NB4 (cell line): Measurements from ENCODE around the gene PLA2G4A.

ENCODE experiments used
- DNase-seq: peaks from one replicate; pipeline ENCODE4 v3.0.0; 2010; ENCODE audit warnings: low read depth
- H3K4me3 ChIP-seq: one replicate; pipeline ENCODE4 v1.5.1; 2011; ENCODE audit warnings: mild to moderate bottlenecking, low read depth, low read length, moderate library complexity
- MYC ChIP-seq: IDR thresholded peaks from 2 replicates; pipeline ENCODE4 v1.6.1; 2011; ENCODE audit warnings: low read depth, low read length
- POLR2A ChIP-seq: IDR thresholded peaks from 2 replicates; pipeline ENCODE4 v1.6.1; 2011; ENCODE audit warnings: mild to moderate bottlenecking; ENCODE audit not compliant: insufficient read length; ENCODE audit errors: extremely low read depth
- TF ChIP-seq, protein P1 (sequence below): IDR thresholded peaks from one replicate; pipeline ENCODE4 v1.5.1; 2012; ENCODE audit warnings: low read depth, low read length
- TF ChIP-seq, protein P2 (sequence below): IDR thresholded peaks from 2 replicates; pipeline ENCODE4 v1.6.1; 2011; ENCODE audit warnings: low read depth, low read length

PLA2G4A gene

DNA sequence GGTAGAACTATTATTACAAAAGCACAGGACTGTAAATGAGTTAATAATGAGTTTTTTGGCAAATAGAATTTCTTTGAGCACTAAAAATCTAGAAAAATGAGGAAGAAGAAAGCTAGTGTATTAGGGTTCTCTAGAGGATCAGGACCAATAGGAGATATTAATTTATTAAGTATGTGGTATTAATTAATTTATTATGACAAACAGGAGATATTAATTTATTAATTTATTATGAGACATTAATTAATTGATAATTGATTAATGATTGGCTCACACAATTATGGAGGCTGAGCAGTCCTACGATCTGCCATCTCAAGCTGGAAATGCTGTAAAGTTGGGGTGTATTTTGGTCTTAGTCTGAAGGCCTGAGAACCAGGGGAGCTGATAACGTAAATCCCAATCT lies 31.2 kb downstream of the PLA2G4A start:
- DNase-seq = no peak
- H3K4me3 ChIP-seq = no peak overlapping the region
- TF ChIP-seq, protein P1, sequence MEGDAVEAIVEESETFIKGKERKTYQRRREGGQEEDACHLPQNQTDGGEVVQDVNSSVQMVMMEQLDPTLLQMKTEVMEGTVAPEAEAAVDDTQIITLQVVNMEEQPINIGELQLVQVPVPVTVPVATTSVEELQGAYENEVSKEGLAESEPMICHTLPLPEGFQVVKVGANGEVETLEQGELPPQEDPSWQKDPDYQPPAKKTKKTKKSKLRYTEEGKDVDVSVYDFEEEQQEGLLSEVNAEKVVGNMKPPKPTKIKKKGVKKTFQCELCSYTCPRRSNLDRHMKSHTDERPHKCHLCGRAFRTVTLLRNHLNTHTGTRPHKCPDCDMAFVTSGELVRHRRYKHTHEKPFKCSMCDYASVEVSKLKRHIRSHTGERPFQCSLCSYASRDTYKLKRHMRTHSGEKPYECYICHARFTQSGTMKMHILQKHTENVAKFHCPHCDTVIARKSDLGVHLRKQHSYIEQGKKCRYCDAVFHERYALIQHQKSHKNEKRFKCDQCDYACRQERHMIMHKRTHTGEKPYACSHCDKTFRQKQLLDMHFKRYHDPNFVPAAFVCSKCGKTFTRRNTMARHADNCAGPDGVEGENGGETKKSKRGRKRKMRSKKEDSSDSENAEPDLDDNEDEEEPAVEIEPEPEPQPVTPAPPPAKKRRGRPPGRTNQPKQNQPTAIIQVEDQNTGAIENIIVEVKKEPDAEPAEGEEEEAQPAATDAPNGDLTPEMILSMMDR = no peak
- TF ChIP-seq MYC (no peak), POLR2A (no peak)
- TF ChIP-seq, protein P2, sequence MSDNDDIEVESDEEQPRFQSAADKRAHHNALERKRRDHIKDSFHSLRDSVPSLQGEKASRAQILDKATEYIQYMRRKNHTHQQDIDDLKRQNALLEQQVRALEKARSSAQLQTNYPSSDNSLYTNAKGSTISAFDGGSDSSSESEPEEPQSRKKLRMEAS = no peak

DNA sequence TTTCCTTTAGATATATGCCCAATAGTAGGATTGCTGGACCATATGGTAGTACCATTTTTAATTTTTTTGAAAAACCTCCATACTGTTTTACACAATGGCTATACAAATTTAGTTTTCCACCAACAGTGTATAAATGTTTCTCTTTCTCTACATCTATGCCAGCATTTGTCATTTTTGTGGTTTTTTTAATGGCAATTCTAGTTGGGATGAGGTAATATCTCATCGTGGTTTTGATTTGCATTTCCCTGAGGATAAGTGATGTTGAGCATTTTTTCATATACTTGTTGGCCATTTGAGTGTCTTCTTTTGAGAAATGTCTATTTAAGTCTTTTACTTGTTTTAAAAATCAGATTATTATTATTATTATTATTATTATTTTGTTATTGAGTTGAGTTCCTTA lies 35.5 kb downstream of the PLA2G4A start:
- TF ChIP-seq, protein P2 = no peak
- TF ChIP-seq POLR2A = no peak
- TF ChIP-seq MYC = no peak
- TF ChIP-seq, protein P1 = no peak
- H3K4me3 ChIP-seq = no peak overlapping the region
- DNase-seq = no peak

DNA sequence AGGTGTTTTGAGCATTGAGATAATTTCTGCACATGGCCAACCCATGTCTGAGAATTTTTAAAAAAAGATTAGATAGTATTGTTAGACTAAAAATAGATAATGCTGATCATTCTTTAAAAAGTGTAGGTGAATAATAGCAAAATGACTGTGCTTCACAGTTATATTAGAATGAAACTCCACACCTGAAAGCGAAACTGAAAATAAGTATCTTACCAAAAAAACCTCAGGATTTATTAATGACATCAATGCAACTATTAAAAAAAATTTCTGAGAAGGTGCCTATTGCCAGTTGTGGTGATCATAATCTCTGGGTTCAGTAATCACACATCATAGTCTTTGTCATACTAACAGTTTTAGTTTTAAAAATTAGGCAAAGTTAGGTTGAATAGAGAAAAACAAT lies 36.5 kb downstream of the PLA2G4A start:
- no peak overlapping the region for H3K4me3 ChIP-seq
- TF ChIP-seq POLR2A (no peak), MYC (no peak)
- TF ChIP-seq, protein P1 = no peak
- TF ChIP-seq, protein P2 = no peak
- no peak for DNase-seq

DNA sequence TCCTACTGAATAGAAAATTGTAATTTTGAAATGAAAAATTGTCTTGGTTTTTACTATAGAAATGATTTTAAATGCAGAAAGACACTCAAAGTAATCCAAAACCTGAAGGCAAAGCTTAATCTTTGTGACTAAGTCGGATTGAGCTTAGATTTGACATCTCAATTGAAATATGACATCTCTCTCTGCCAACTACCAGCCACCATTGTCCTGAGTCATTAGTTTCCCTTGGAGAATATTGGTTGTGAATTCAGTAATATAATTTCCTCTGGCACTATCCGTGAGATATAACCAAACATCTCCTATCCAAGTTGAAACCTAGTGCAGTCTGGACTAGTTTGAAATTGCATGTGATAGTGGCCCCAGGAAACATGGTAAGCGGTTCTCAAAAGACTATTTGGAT lies 37.1 kb downstream of the PLA2G4A start:
- no peak for DNase-seq
- no peak for TF ChIP-seq POLR2A
- no peak for TF ChIP-seq MYC
- TF ChIP-seq, protein P1 = no peak
- no peak overlapping the region for H3K4me3 ChIP-seq

DNA sequence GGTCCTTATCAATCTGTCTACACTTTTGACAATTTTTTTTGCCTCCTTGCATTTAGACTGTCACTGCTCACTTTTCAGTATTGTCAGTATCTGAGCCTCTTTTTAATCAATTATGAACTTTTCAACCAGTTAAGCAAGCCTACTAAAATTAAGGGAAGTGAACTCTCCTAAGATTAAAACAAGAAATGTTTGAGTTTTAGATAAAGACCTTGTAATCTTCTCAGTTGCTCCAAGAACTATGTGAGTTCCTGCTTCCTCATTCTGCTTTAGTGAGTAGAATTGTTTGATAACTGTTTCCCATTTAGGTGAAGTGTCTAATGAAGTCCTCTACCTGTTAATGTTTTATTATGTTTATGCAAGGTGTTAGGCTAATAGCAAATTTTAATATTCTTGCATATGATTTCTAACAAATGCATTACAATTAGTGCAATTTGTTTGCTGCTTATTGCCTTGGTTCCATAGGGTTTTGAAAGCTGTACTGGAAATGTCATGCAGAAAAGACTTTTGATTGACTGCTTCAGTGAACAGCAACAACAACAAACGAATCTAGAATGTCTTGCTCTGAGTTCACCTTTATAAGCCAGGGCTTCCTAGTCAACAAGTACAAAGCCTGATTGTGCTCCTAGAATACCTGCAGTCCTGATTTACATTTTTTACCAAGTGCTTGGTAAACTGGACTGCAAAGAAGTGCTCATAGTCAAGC lies 40.9 kb downstream of the PLA2G4A start:
- no peak for DNase-seq
- H3K4me3 ChIP-seq = no peak overlapping the region
- TF ChIP-seq, protein P2 = no peak
- TF ChIP-seq POLR2A = no peak
- TF ChIP-seq MYC = no peak
- TF ChIP-seq, protein P1 = no peak

DNA sequence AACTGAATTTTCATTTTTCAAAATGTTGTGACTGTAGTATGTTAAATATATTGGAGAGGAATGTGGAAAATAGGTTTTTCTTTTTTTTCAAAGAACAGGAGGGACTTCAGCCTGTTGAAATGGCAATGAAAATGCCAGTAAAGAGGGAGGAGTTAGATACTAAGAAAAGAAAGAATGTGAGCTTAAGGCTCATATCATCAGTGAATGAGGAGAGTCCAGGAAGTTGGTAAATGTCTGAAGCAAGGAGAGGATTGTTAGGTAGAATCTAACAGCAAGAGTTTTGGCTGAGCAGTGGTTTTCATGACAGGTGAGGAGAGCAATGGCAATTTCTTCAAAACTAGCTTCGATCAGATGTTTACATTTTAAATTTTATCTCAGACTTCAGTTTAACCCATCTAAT lies 43.0 kb downstream of the PLA2G4A start:
- TF ChIP-seq, protein P2 = no peak
- no peak for TF ChIP-seq MYC
- no peak for TF ChIP-seq POLR2A
- TF ChIP-seq, protein P1 = no peak
- no peak overlapping the region for H3K4me3 ChIP-seq
- no peak for DNase-seq
